ENCODE measurements around the gene HSPB7.
"Not testable (repeated sequence)": the region's sequence is repeated elsewhere in the genome, so short reads cannot be mapped to it uniquely, and the experiment has no call there.

HSPB7 gene

DNA sequence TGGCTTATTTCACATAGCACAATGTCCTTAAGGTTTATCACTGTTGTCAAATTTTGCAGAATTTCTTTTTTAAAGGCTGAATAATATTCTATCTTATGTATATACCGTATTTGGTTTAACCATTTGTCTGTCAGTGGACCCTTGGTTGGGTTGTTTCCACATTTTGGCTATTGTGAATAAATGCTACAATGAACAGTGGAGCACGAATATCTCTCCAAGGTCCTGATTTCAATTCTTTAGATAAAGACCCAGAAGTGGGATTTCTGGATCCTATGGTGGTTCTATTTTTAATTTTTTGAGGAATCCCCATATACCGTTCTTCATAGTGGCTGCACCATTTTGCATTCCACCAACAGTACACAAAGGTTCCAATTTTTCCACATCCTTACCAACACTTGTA, 36.2 kb downstream of the HSPB7 start:
- Histone ChIP-seq H3K36me3 (ENCODE audit: control insufficient read depth, insufficient read depth, low read length) (no peaks in the 10 kb centered on the region), H3K4me3 (replicated peaks; ENCODE audit: low read depth, low read length) (no peak overlapping the region), H3K27me3 (replicated peaks; ENCODE audit: control insufficient read depth, insufficient read depth, low read length) (no peaks in the 10 kb centered on the region)
- no peak for TF ChIP-seq CTCF (IDR thresholded peaks at IDR 0.05; ENCODE audit: insufficient read depth, low read length, poor library complexity, severe bottlenecking)
- DNase-seq (ENCODE audit: extremely low read depth, insufficient read length) = no peak

DNA sequence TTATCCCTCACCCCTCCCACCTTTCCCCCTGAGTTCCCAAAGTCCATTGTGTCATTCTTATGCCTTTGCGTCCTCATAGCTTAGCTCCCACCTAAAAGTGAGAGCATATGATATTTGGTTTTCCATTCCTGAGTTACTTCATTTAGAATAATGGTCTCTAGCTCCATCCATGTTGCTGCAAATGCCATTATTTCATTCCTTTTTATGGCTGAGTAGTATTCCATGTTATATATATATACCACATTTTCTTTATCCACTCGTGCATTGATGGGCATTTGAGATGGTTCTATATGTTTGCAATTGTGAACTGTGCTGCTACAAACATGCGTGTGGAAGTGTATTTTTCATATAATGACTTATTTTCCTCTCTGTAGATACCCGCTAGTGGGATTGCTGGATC, 39.9 kb downstream of the HSPB7 start:
- DNase-seq (ENCODE audit: extremely low read depth, insufficient read length); H3K27me3 ChIP-seq (replicated peaks; ENCODE audit: control insufficient read depth, insufficient read depth, low read length); H3K36me3 ChIP-seq (ENCODE audit: control insufficient read depth, insufficient read depth, low read length); H3K4me3 ChIP-seq (replicated peaks; ENCODE audit: low read depth, low read length): not testable (repeated sequence)

- Histone ChIP-seq H3K4me3 (replicated peaks; ENCODE audit: low read depth, low read length) (peak within 1 kb of the TSS; percentile 83), H3K27me3 (replicated peaks; ENCODE audit: control insufficient read depth, insufficient read depth, low read length) (no peaks in the 10 kb centered on the region), H3K36me3 (ENCODE audit: control insufficient read depth, insufficient read depth, low read length) (peaks cover 8% of the 10 kb centered on the region)
- DNase-seq (ENCODE audit: extremely low read depth, insufficient read length) = peak; percentile 92
- TF ChIP-seq CTCF (IDR thresholded peaks at IDR 0.05; ENCODE audit: insufficient read depth, low read length, poor library complexity, severe bottlenecking) = no peak
Measured at GRCh38 chr1:15975805-15976680, 41.8 kb downstream of the HSPB7 start, which contains the start of gene ZBTB17. Gene ZBTB17, minus strand, starts transcription at chr1:15976101. Its CDS starts 27,606 bp downstream, at chr1:15948495.

GRCh38 chr1:15975358-15975804, 42.5 kb downstream of the HSPB7 start:
- H3K4me3 ChIP-seq (replicated peaks; ENCODE audit: low read depth, low read length) = peak overlapping the region; percentile 83
- DNase-seq (ENCODE audit: extremely low read depth, insufficient read length) = peak; percentile 86
- TF ChIP-seq CTCF (IDR thresholded peaks at IDR 0.05; ENCODE audit: insufficient read depth, low read length, poor library complexity, severe bottlenecking) = peak; percentile 9

GRCh38 chr1:15974855-15975254, 43.0 kb downstream of the HSPB7 start:
- Histone ChIP-seq H3K36me3 (ENCODE audit: control insufficient read depth, insufficient read depth, low read length) (peaks cover 8% of the 10 kb centered on the region), H3K27me3 (replicated peaks; ENCODE audit: control insufficient read depth, insufficient read depth, low read length) (no peaks in the 10 kb centered on the region), H3K4me3 (replicated peaks; ENCODE audit: low read depth, low read length) (peak overlapping the region; percentile 83)
- peak; percentile 67 for DNase-seq (ENCODE audit: extremely low read depth, insufficient read length)
- TF ChIP-seq CTCF (IDR thresholded peaks at IDR 0.05; ENCODE audit: insufficient read depth, low read length, poor library complexity, severe bottlenecking) = no peak

More at GRCh38 chr1:15975358-15975804, 42.5 kb downstream of the HSPB7 start:
- Histone ChIP-seq H3K27me3 (replicated peaks; ENCODE audit: control insufficient read depth, insufficient read depth, low read length) (no peaks in the 10 kb centered on the region), H3K36me3 (ENCODE audit: control insufficient read depth, insufficient read depth, low read length) (peaks cover 8% of the 10 kb centered on the region)

DNA sequence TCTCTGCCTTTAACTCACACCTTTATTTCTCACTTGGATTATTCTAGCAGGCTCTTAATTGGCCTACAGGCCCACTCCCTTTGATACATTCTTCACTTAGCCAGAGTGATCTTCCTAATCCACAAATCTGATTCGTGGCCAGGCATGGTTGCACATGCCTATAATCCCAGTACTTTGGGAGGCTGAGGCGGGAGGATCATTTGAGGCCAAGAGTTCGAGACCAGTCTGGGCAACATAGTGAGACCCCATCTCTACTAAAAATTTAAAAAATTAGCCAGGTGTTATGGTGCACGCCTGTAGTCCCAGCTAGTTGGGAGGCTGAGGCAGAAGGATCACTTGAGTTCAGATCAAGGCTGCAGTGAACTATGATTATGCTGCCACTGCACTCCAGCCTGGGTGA, 44.1 kb downstream of the HSPB7 start:
- no peak for DNase-seq (ENCODE audit: extremely low read depth, insufficient read length)
- Histone ChIP-seq H3K36me3 (ENCODE audit: control insufficient read depth, insufficient read depth, low read length) (peaks cover 14% of the 10 kb centered on the region), H3K4me3 (replicated peaks; ENCODE audit: low read depth, low read length) (no peak overlapping the region), H3K27me3 (replicated peaks; ENCODE audit: control insufficient read depth, insufficient read depth, low read length) (no peaks in the 10 kb centered on the region)
- no peak for TF ChIP-seq CTCF (IDR thresholded peaks at IDR 0.05; ENCODE audit: insufficient read depth, low read length, poor library complexity, severe bottlenecking)

Measured in GM06990 (cell line).